PC-3 (cell line): ENCODE data around the gene XRCC6.
"Not testable (repeated sequence)": the region's sequence is repeated elsewhere in the genome, so short reads cannot be mapped to it uniquely, and the experiment has no call there.

Source experiments
- EZH2 ChIP-seq: fragments of 300-600 bp; sonication (generic); IDR thresholded peaks from one replicate; pipeline ENCODE4 v1.6.1; 2017; ENCODE audit warnings: antibody characterized with exemption, mild to moderate bottlenecking, low read length; ENCODE audit not compliant: unreplicated experiment
- TF ChIP-seq, protein P1 (sequence below): fragments of 300-600 bp; sonication (generic); conservative IDR thresholded peaks from 2 replicates; pipeline ENCODE4 v1.5.1; 2017; ENCODE audit warnings: antibody characterized with exemption, low read depth, mild to moderate bottlenecking, low read length

- TF ChIP-seq, protein P1, sequence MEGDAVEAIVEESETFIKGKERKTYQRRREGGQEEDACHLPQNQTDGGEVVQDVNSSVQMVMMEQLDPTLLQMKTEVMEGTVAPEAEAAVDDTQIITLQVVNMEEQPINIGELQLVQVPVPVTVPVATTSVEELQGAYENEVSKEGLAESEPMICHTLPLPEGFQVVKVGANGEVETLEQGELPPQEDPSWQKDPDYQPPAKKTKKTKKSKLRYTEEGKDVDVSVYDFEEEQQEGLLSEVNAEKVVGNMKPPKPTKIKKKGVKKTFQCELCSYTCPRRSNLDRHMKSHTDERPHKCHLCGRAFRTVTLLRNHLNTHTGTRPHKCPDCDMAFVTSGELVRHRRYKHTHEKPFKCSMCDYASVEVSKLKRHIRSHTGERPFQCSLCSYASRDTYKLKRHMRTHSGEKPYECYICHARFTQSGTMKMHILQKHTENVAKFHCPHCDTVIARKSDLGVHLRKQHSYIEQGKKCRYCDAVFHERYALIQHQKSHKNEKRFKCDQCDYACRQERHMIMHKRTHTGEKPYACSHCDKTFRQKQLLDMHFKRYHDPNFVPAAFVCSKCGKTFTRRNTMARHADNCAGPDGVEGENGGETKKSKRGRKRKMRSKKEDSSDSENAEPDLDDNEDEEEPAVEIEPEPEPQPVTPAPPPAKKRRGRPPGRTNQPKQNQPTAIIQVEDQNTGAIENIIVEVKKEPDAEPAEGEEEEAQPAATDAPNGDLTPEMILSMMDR, result not testable (repeated sequence)
- TF ChIP-seq EZH2, result not testable (repeated sequence)
Observed at GRCh38 chr22:41634610-41635009, 13.5 kb downstream of the XRCC6 start.
